DMS53 treated with DMSO at 0.1 percent for 48 hours (cell line): ENCODE data around the gene OPRL1.

ENCODE experiments used
- DNase-seq: peaks from one replicate; lab custom pipeline; 2025; ENCODE audit not compliant: unreplicated experiment; lab: John Stamatoyannopoulos, UW

OPRL1 gene

GRCh38 chr20:64139199-64140060, 59.5 kb downstream of the OPRL1 start:
- no peak for DNase-seq

- DNase-seq, result no peak
Measured at GRCh38 chr20:64140061-64140931, 60.4 kb downstream of the OPRL1 start.

- no peak for DNase-seq
Measured at GRCh38 chr20:64140956-64141355, 61.1 kb downstream of the OPRL1 start.

GRCh38 chr20:64142590-64142989, 62.7 kb downstream of the OPRL1 start:
- DNase-seq, result peak; percentile 63

GRCh38 chr20:64143018-64143801, 63.3 kb downstream of the OPRL1 start:
- DNase-seq, result no peak

GRCh38 chr20:64144144-64144912, 64.4 kb downstream of the OPRL1 start:
- no peak for DNase-seq

- DNase-seq, result no peak
Measured at GRCh38 chr20:64145458-64146300, 65.8 kb downstream of the OPRL1 start.

GRCh38 chr20:64146301-64146935, 66.5 kb downstream of the OPRL1 start:
- no peak for DNase-seq

- no peak for DNase-seq
Measured at GRCh38 chr20:64146936-64147477, 67.1 kb downstream of the OPRL1 start.

- no peak for DNase-seq
Measured at GRCh38 chr20:64148581-64148980, 68.7 kb downstream of the OPRL1 start.

GRCh38 chr20:64149141-64149540, 69.3 kb downstream of the OPRL1 start:
- DNase-seq, result no peak

- no peak for DNase-seq
Measured at GRCh38 chr20:64149809-64150560, 70.1 kb downstream of the OPRL1 start.
